Activated CD8-positive, alpha-beta T cell treated with anti-CD3 and anti-CD28 coated beads for 36 hours (primary cell): ENCODE data around the gene SOX15. TPM values are rescaled to one million over a fixed set of nuclear protein-coding genes. Genes with fewer than 3 reads are reported as not detected.
A peak's percentile ranks its signal among the peaks of the same experiment; 100 is the strongest.

Experiments
- ATAC-seq: fragments of 200-7000 bp; cut with Tn5 transposase; one replicate; pipeline ENCODE4 v1.10.0; 2021; ENCODE audit warnings: mild to moderate bottlenecking, moderate library complexity
- CTCF ChIA-PET: fragments of 350-600 bp; sonication (Branson Sonifier 250); formaldehyde crosslinking; loops from one replicate; lab custom pipeline; 2021; ENCODE audit warnings: antibody characterized with exemption; lab: Charles Lee
- POLR2A ChIA-PET: fragments of 350-600 bp; sonication (Branson Sonifier 250); formaldehyde crosslinking; loops from one replicate; lab custom pipeline; 2021; ENCODE audit warnings: antibody characterized with exemption; lab: Charles Lee
- DNase-seq: peaks from one replicate; pipeline ENCODE4 v3.0.0-alpha.2; 2020
- H3K27ac Mint-ChIP-seq: one replicate; pipeline ENCODE4 v1.8.0; 2021; ENCODE audit warnings: mild to moderate bottlenecking, mixed read lengths
- H3K27me3 Mint-ChIP-seq: one replicate; pipeline ENCODE4 v1.8.0; 2021; ENCODE audit warnings: mixed read lengths
- H3K36me3 Mint-ChIP-seq: one replicate; pipeline ENCODE4 v1.8.0; 2021; ENCODE audit warnings: low read depth, mixed read lengths
- H3K4me1 Mint-ChIP-seq: one replicate; pipeline ENCODE4 v1.8.0; 2021; ENCODE audit warnings: low read depth, mixed read lengths
- H3K4me3 Mint-ChIP-seq: one replicate; pipeline ENCODE4 v1.8.0; 2021; ENCODE audit warnings: mild to moderate bottlenecking, moderate library complexity, mixed read lengths
- H3K9me3 Mint-ChIP-seq: one replicate; pipeline ENCODE4 v1.8.0; 2021; ENCODE audit warnings: mixed read lengths
- CTCF ChIP-seq: fragments of 200-600 bp; IDR thresholded peaks from one replicate; pipeline ENCODE4 v1.8.0; 2022; ENCODE audit warnings: antibody characterized with exemption, mild to moderate bottlenecking
- intact Hi-C: fragments of 100-400 bp; cut with micrococcal nuclease; formaldehyde crosslinking; loops from one replicate; pipeline ENCODE4 v1.10.0; 2022
- total RNA-seq, 2 experiments: library from RNA; stranded (reverse); gene quantifications; one replicate each; pipeline ENCODE4 v1.2.3, GENCODE V29; 2021

The SOX15 gene
- total RNA-seq, 2 experiments from 2014 or later, result 0.25 TPM; not detected in 1

GRCh38 chr17:7549401-7550055 is 40.4 kb downstream of the SOX15 start:
- peaks cover 57% of the 10 kb centered on the region for H3K4me1 Mint-ChIP-seq
- intact Hi-C loops, result no loop called here
- peak overlapping the region; percentile 19 for H3K27ac Mint-ChIP-seq
- POLR2A ChIA-PET, result interaction anchor here (0.6 to 3.8 kb wide), 12 partner anchors 8 to 196 kb away, joined by 3 to 14 read pairs (median 4); partner anchors contain the start of genes MPDU1, SENP3 and TNFSF13
- CTCF ChIA-PET, result interaction anchor here (0.8 to 6.1 kb wide), 9 partner anchors 8 to 193 kb away, joined by 3 to 42 read pairs (median 3); partner anchors contain the start of genes SENP3, TNFSF13 and TP53
- peak overlapping the region; percentile 73 for H3K4me3 Mint-ChIP-seq
- peak; percentile 54 for ATAC-seq
- peak; percentile 69 for DNase-seq
- no peak for TF ChIP-seq CTCF
- H3K9me3 Mint-ChIP-seq, result no peaks in the 10 kb centered on the region
- no peaks in the 10 kb centered on the region for H3K27me3 Mint-ChIP-seq
- peaks cover 1% of the 10 kb centered on the region for H3K36me3 Mint-ChIP-seq

- ATAC-seq, result peak; percentile 56
- Mint-ChIP-seq H3K4me3 (peak within 1 kb of the TSS; percentile 82), H3K9me3 (no peaks in the 10 kb centered on the region), H3K27me3 (no peaks in the 10 kb centered on the region), H3K4me1 (peaks cover 54% of the 10 kb centered on the region), H3K27ac (peak within 1 kb of the TSS; percentile 77), H3K36me3 (peaks cover 1% of the 10 kb centered on the region)
- POLR2A ChIA-PET, result interaction anchor here (1.0 to 3.8 kb wide), 10 partner anchors 9 to 73 kb away, joined by 3 to 14 read pairs (median 4); partner anchors contain the start of genes MPDU1, SENP3 and TNFSF13
- intact Hi-C loops, result no loop called here
- CTCF ChIA-PET, result interaction anchor here (0.8 to 6.1 kb wide), 8 partner anchors 9 to 192 kb away, joined by 3 to 42 read pairs (median 4); partner anchors contain the start of genes SENP3 and TNFSF13
- peak; percentile 76 for DNase-seq
- TF ChIP-seq CTCF, result no peak
Observed at GRCh38 chr17:7548585-7549400, 41.1 kb downstream of the SOX15 start, which contains the start of gene TNFSF12. TSS of gene TNFSF12 (plus strand) at chr17:7549058. CDS start at chr17:7549154, 96 bp downstream.

- intact Hi-C loops, result no loop called here
- H3K27me3 Mint-ChIP-seq, result no peaks in the 10 kb centered on the region
- DNase-seq (no peak), ATAC-seq (no peak)
- H3K36me3 Mint-ChIP-seq, result no peaks in the 10 kb centered on the region
- no peaks in the 10 kb centered on the region for H3K9me3 Mint-ChIP-seq
- ChIA-PET CTCF (interaction anchor here (1.7 to 6.1 kb wide), 3 partner anchors 16 to 30 kb away, joined by 6 to 42 read pairs (median 11); partner anchors contain the start of gene SENP3), POLR2A (no interaction called here)
- no peak overlapping the region for H3K27ac Mint-ChIP-seq
- no peak overlapping the region for H3K4me3 Mint-ChIP-seq
- peaks cover 15% of the 10 kb centered on the region for H3K4me1 Mint-ChIP-seq
- TF ChIP-seq CTCF, result no peak
Observed at GRCh38 chr17:7544911-7545310, 45.0 kb downstream of the SOX15 start.

GRCh38 chr17:7541074-7541621 is 48.7 kb downstream of the SOX15 start:
- H3K27ac Mint-ChIP-seq, result no peak overlapping the region
- POLR2A ChIA-PET, result interaction anchor here (1.1 kb wide), 1 partner anchor 55 kb away, joined by 3 read pairs; no protein-coding TSS in a partner anchor

More at GRCh38 chr17:7541074-7541621, 48.7 kb downstream of the SOX15 start:
- CTCF ChIA-PET, result interaction anchor here (1.0 to 3.0 kb wide), 5 partner anchors 18 to 26 kb away, joined by 3 to 17 read pairs (median 6); partner anchors contain the start of gene SENP3
- Mint-ChIP-seq H3K27me3 (no peaks in the 10 kb centered on the region), H3K4me3 (no peak overlapping the region), H3K4me1 (no peaks in the 10 kb centered on the region), H3K9me3 (no peaks in the 10 kb centered on the region), H3K36me3 (no peaks in the 10 kb centered on the region)
- DNase-seq, result no peak
- intact Hi-C loops, result no loop called here
- TF ChIP-seq CTCF, result no peak
- no peak for ATAC-seq
